GM11168 (cell line): Measurements from ENCODE around the gene CYP1A2.
"Not testable (repeated sequence)": the region's sequence is repeated elsewhere in the genome, so short reads cannot be mapped to it uniquely, and the experiment has no call there.

Experiments
- in situ Hi-C: fragments of 300-500 bp; cut with MboI; formaldehyde crosslinking; loops from one replicate; pipeline ENCODE4 v1.12.0; 2022; ENCODE audit warnings: low sequenced_read_pairs; ENCODE audit not compliant: unreplicated experiment

The CYP1A2 gene

GRCh38 chr15:74735305-74735704 is 13.3 kb upstream of the CYP1A2 start:
- in situ Hi-C loops: no loop called here

GRCh38 chr15:74738239-74738638 is 10.4 kb upstream of the CYP1A2 start:
- in situ Hi-C loops: not testable (repeated sequence)

- in situ Hi-C loops: no loop called here
Measured at GRCh38 chr15:74742422-74742821, 6.2 kb upstream of the CYP1A2 start.

GRCh38 chr15:74746389-74746788 is 2.3 kb upstream of the CYP1A2 start:
- in situ Hi-C loops: no loop called here

GRCh38 chr15:74749832-74750231 is 1.2 kb downstream of the CYP1A2 start:
- in situ Hi-C loops: loop anchor here (25.0 kb wide), 1 partner anchor 388 kb away; the partner anchor contains the start of gene CYP11A1

- in situ Hi-C loops: loop anchor here (25.0 kb wide), 1 partner anchor 388 kb away; the partner anchor contains the start of gene CYP11A1
Measured at GRCh38 chr15:74750751-74751150, 2.1 kb downstream of the CYP1A2 start.

- in situ Hi-C loops: loop anchor here (25.0 kb wide), 1 partner anchor 390 kb away; the partner anchor contains the start of gene CYP11A1
Measured at GRCh38 chr15:74752011-74752410, 3.4 kb downstream of the CYP1A2 start.

GRCh38 chr15:74752531-74752930 is 3.9 kb downstream of the CYP1A2 start:
- in situ Hi-C loops: loop anchor here (25.0 kb wide), 1 partner anchor 390 kb away; the partner anchor contains the start of gene CYP11A1

- in situ Hi-C loops: loop anchor here (25.0 kb wide), 1 partner anchor 392 kb away; the partner anchor contains the start of gene CYP11A1
Measured at GRCh38 chr15:74754593-74755215, 6.1 kb downstream of the CYP1A2 start.

GRCh38 chr15:74758736-74759135 is 10.1 kb downstream of the CYP1A2 start:
- in situ Hi-C loops: loop anchor here (25.0 kb wide), 1 partner anchor 396 kb away; the partner anchor contains the start of gene CYP11A1

GRCh38 chr15:74762791-74763150 is 14.1 kb downstream of the CYP1A2 start:
- in situ Hi-C loops: loop anchor here (25.0 kb wide), 1 partner anchor 400 kb away; the partner anchor contains the start of gene CYP11A1

- in situ Hi-C loops: loop anchor here (25.0 kb wide), 1 partner anchor 401 kb away; the partner anchor contains the start of gene CYP11A1
Measured at GRCh38 chr15:74763416-74763815, 14.8 kb downstream of the CYP1A2 start.

- in situ Hi-C loops: loop anchor here (5.0 to 25.0 kb wide), 2 partner anchors 130 to 405 kb away; partner anchors contain the start of gene CYP11A1
Measured at GRCh38 chr15:74767167-74768098, 18.8 kb downstream of the CYP1A2 start.

GRCh38 chr15:74768099-74768770 is 19.6 kb downstream of the CYP1A2 start:
- in situ Hi-C loops: loop anchor here (5.0 to 25.0 kb wide), 2 partner anchors 131 to 406 kb away; partner anchors contain the start of gene CYP11A1

- in situ Hi-C loops: loop anchor here (5.0 to 25.0 kb wide), 2 partner anchors 132 to 407 kb away; partner anchors contain the start of gene CYP11A1
Measured at GRCh38 chr15:74768771-74769342, 20.2 kb downstream of the CYP1A2 start.

- in situ Hi-C loops: loop anchor here (5.0 to 25.0 kb wide), 3 partner anchors 68 to 407 kb away; partner anchors contain the start of gene CYP11A1
Measured at GRCh38 chr15:74769463-74770025, 20.9 kb downstream of the CYP1A2 start.

GRCh38 chr15:74770211-74770903 is 21.7 kb downstream of the CYP1A2 start:
- in situ Hi-C loops: loop anchor here (5.0 to 25.0 kb wide), 2 partner anchors 67 to 408 kb away; partner anchors contain the start of gene CYP11A1

GRCh38 chr15:74773329-74773728 is 24.7 kb downstream of the CYP1A2 start:
- in situ Hi-C loops: loop anchor here (5.0 to 25.0 kb wide), 2 partner anchors 64 to 411 kb away; partner anchors contain the start of gene CYP11A1
